ENCODE data around the gene GBP4.

GRCh38 chr1:89149976-89150375, 48.8 kb downstream of the GBP4 start:
- TF ChIP-seq POLR2A (IDR thresholded peaks at IDR 0.05) (no peak), CTCF (IDR thresholded peaks at IDR 0.05 in 8 of 11, conservative IDR thresholded peaks at IDR 0.05 in 3 of 11) (no peak)

All from spleen (tissue), 7 donors.